ENCODE measurements around the gene XAB2. TPM values are rescaled to one million over a fixed set of nuclear protein-coding genes. Genes with fewer than 3 reads are reported as not detected.

XAB2 gene
- total RNA-seq, 1 experiment from 2014 or later, result 36.9 TPM

DNA sequence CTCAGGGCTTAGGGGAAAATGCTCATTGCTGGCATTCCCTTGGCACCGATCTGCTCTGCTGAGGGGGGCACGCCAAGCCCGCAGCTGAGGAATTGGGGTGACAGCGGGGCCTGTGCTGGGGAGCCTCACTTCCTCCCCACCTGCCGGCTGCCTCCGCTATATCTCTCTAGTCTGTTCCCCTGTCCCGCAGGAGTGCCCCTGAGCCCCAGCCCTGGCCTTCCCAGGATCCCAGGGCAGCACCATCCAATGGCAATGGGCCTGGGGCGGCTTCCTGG, 17.0 kb upstream of the XAB2 start:
- Histone ChIP-seq H3K4me3 (ENCODE audit: low read depth in 2 of 2, low read length in 2 of 2) (no peak overlapping the region), H3K27me3 (ENCODE audit: control insufficient read depth, insufficient read depth, low read length) (no peaks in the 10 kb centered on the region), H3K4me1 (ENCODE audit: control insufficient read depth, insufficient read depth, low read length) (no peaks in the 10 kb centered on the region), H3K27ac (ENCODE audit: low read length) (no peak overlapping the region), H3K36me3 (ENCODE audit: control insufficient read depth, insufficient read depth, low read length) (no peaks in the 10 kb centered on the region), H3K9me3 (ENCODE audit: control insufficient read depth, insufficient read depth, low read depth, low read length) (no peaks in the 10 kb centered on the region)
- no peak for DNase-seq (ENCODE audit: low read depth, low spot score)
- TF ChIP-seq POLR2AphosphoS5 (IDR thresholded peaks at IDR 0.05; ENCODE audit: low read depth, low read length) (no peak), SIN3A (IDR thresholded peaks at IDR 0.05; ENCODE audit: borderline replicate concordance, insufficient read depth, low read depth, low read length) (no peak), TCF7L2 (IDR thresholded peaks at IDR 0.05; ENCODE audit: low read depth, low read length) (no peak)
- TF ChIP-seq, protein P1, sequence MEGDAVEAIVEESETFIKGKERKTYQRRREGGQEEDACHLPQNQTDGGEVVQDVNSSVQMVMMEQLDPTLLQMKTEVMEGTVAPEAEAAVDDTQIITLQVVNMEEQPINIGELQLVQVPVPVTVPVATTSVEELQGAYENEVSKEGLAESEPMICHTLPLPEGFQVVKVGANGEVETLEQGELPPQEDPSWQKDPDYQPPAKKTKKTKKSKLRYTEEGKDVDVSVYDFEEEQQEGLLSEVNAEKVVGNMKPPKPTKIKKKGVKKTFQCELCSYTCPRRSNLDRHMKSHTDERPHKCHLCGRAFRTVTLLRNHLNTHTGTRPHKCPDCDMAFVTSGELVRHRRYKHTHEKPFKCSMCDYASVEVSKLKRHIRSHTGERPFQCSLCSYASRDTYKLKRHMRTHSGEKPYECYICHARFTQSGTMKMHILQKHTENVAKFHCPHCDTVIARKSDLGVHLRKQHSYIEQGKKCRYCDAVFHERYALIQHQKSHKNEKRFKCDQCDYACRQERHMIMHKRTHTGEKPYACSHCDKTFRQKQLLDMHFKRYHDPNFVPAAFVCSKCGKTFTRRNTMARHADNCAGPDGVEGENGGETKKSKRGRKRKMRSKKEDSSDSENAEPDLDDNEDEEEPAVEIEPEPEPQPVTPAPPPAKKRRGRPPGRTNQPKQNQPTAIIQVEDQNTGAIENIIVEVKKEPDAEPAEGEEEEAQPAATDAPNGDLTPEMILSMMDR (IDR thresholded peaks at IDR 0.05), result no peak
- TF ChIP-seq, protein P2, sequence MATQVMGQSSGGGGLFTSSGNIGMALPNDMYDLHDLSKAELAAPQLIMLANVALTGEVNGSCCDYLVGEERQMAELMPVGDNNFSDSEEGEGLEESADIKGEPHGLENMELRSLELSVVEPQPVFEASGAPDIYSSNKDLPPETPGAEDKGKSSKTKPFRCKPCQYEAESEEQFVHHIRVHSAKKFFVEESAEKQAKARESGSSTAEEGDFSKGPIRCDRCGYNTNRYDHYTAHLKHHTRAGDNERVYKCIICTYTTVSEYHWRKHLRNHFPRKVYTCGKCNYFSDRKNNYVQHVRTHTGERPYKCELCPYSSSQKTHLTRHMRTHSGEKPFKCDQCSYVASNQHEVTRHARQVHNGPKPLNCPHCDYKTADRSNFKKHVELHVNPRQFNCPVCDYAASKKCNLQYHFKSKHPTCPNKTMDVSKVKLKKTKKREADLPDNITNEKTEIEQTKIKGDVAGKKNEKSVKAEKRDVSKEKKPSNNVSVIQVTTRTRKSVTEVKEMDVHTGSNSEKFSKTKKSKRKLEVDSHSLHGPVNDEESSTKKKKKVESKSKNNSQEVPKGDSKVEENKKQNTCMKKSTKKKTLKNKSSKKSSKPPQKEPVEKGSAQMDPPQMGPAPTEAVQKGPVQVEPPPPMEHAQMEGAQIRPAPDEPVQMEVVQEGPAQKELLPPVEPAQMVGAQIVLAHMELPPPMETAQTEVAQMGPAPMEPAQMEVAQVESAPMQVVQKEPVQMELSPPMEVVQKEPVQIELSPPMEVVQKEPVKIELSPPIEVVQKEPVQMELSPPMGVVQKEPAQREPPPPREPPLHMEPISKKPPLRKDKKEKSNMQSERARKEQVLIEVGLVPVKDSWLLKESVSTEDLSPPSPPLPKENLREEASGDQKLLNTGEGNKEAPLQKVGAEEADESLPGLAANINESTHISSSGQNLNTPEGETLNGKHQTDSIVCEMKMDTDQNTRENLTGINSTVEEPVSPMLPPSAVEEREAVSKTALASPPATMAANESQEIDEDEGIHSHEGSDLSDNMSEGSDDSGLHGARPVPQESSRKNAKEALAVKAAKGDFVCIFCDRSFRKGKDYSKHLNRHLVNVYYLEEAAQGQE (IDR thresholded peaks at IDR 0.05; ENCODE audit: insufficient read depth in 1 of 2, low read depth in 2 of 2, low read length in 1 of 2), result no peak
- ATAC-seq, result no peak
- CTCF ChIA-PET, result no interaction called here
- no TSS peak for BruUV-seq (replicated peaks)
- POLR2A ChIA-PET, result no interaction called here
- intact Hi-C loops (cut with micrococcal nuclease; ENCODE audit: unreplicated experiment) (no loop called here), in situ Hi-C loops (cut with HindIII; ENCODE audit: low pct_unique_long_range_greater_than_20kb, low sequenced_read_pairs) (no loop called here)

DNA sequence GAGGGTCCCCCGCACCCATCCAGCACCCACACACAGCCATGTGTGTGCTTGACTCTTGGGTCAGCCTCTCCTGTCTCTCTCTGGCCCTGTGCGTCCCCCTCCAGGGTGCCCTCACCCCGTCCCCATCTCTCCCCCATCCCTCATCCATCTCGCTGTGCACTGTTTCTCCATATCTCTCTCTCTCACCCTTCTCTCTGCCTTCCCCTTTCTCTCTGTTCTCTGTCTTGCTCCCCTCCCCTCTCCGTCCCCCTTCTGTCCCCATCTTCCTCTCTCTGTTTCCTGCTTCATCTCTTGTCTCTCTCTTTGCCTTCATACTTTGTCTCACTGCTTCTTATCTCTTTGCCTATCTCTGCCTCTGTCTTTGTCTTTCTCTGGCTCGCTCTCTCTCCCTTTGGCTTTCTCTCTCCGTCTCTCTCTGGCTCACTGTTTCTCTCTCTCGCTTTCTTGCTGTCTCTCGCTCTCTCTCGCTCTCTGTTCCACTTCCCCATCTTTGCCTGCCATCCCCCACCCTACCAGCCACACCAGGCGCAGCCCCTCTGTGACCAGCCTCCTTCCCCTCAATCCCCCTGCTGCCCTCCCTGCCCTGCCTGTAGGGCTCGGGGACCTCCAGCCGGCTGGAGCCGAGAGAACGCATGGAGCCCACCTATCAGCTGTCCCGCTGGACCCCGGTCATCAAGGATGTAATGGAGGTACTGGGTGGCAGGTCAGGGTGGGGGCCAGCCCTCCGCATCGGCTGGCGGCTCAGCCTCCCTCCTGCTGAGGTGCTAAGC, 16.5 kb upstream of the XAB2 start:
- no peak for DNase-seq (ENCODE audit: low read depth, low spot score)
- ChIA-PET CTCF (no interaction called here), POLR2A (no interaction called here)
- BruUV-seq (replicated peaks), result no TSS peak
- no peak; the same call in 1 of the 2 replicates for ATAC-seq
- intact Hi-C loops (cut with micrococcal nuclease; ENCODE audit: unreplicated experiment) (no loop called here), in situ Hi-C loops (cut with HindIII; ENCODE audit: low pct_unique_long_range_greater_than_20kb, low sequenced_read_pairs) (no loop called here)
- H3K27ac ChIP-seq (ENCODE audit: low read length), result no peak overlapping the region
- TF ChIP-seq SIN3A (IDR thresholded peaks at IDR 0.05; ENCODE audit: borderline replicate concordance, insufficient read depth, low read depth, low read length) (no peak), TCF7L2 (IDR thresholded peaks at IDR 0.05; ENCODE audit: low read depth, low read length) (no peak), POLR2AphosphoS5 (IDR thresholded peaks at IDR 0.05; ENCODE audit: low read depth, low read length) (no peak)
- TF ChIP-seq, protein P2 (IDR thresholded peaks at IDR 0.05; ENCODE audit: insufficient read depth in 1 of 2, low read depth in 2 of 2, low read length in 1 of 2), result no peak
- TF ChIP-seq, protein P1 (IDR thresholded peaks at IDR 0.05), result no peak
- no peaks in the 10 kb centered on the region for H3K36me3 ChIP-seq (ENCODE audit: control insufficient read depth, insufficient read depth, low read length)
- H3K4me3 ChIP-seq (ENCODE audit: low read depth in 2 of 2, low read length in 2 of 2), result no peak overlapping the region
- no peaks in the 10 kb centered on the region for H3K9me3 ChIP-seq (ENCODE audit: control insufficient read depth, insufficient read depth, low read depth, low read length)
- no peaks in the 10 kb centered on the region for H3K27me3 ChIP-seq (ENCODE audit: control insufficient read depth, insufficient read depth, low read length)
- no peaks in the 10 kb centered on the region for H3K4me1 ChIP-seq (ENCODE audit: control insufficient read depth, insufficient read depth, low read length)
